Measurements from ENCODE around the gene ZNF724. TPM values are rescaled to one million over a fixed set of nuclear protein-coding genes. Genes with fewer than 3 reads are reported as not detected.
"Not testable (repeated sequence)": the region's sequence is repeated elsewhere in the genome, so short reads cannot be mapped to it uniquely, and the experiment has no call there.

Gene ZNF724
- total RNA-seq, 1 donor from 2014 or later = 0.79 TPM

DNA sequence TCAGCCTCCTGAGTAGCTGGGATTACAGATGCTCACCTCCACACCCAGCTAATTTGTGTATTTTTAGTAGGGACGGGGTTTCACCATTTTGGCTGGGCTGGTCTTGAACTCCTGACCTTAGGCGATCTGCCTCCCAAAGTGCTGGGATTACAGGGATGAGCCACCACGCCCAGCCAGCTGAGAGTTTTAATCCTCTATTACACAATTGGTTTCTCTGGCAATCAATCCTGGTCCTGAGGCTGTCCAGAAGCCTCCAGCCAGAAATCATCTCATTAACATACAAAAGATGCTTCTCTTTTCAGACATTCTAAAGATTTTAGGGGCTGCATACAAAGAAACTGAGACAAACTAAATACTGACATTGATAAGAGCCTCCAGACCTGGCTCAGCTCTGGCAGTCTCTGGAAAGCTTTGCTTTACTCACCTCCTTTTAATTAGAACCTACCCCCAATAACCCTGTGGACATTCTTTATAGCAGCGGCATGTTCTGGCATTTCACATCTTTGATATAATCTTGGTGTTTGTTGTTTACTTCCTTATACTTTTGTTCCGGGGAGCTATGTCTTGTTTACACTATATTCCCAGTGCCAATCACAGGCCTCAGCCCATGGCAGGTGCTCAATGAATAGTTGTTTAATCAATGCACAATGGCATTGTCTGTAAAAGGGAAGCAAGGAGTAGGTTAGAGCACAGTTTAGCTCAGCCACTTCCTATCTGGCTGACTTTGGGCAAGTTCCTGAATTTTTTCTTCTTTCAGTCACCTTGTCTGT lies 4.1 kb upstream of the ZNF724 start:
- H3K4me3 ChIP-seq (ENCODE audit: low read depth, low read length) = no peak overlapping the region
- H3K27me3 ChIP-seq (ENCODE audit: control insufficient read depth, insufficient read depth, low read length) = no peaks in the 10 kb centered on the region
- no peaks in the 10 kb centered on the region for H3K36me3 ChIP-seq (ENCODE audit: control insufficient read depth, insufficient read depth, low read length)
- no peak for TF ChIP-seq CTCF (IDR thresholded peaks at IDR 0.05; ENCODE audit: insufficient read depth, low read length, severe bottlenecking)
- FAIRE-seq (no peak), DNase-seq (ENCODE audit: low read depth) (no peak)

DNA sequence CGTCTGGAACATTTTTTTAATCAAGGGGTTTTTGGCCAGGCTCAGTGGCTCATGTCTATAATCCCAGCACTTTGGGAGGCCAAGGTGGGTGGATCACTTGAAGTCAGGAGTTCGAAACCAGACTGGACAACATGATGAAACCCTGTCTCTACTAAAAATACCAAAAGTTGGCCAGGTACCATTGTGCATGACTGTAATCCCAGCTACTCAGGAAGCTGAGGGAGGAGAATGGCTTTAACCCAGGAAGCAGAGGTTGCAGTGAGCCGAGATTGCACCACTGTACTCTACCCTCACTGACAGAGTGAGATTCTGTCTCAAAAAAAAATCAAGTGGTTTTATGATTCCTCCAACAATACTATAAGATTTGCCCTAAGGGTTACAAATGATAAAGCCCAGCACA lies 3.1 kb upstream of the ZNF724 start:
- FAIRE-seq; H3K27me3 ChIP-seq (ENCODE audit: control insufficient read depth, insufficient read depth, low read length); DNase-seq (ENCODE audit: low read depth); H3K4me3 ChIP-seq (ENCODE audit: low read depth, low read length); H3K36me3 ChIP-seq (ENCODE audit: control insufficient read depth, insufficient read depth, low read length): not testable (repeated sequence)

GRCh38 chr19:23241419-23241818 lies 8.8 kb downstream of the ZNF724 start:
- Histone ChIP-seq H3K27me3 (ENCODE audit: control insufficient read depth, insufficient read depth, low read length) (no peaks in the 10 kb centered on the region), H3K36me3 (ENCODE audit: control insufficient read depth, insufficient read depth, low read length) (no peaks in the 10 kb centered on the region), H3K4me3 (ENCODE audit: low read depth, low read length) (no peak overlapping the region)
- no peak for DNase-seq (ENCODE audit: low read depth)
- no peak for TF ChIP-seq CTCF (IDR thresholded peaks at IDR 0.05; ENCODE audit: insufficient read depth, low read length, severe bottlenecking)
- no peak for FAIRE-seq

DNA sequence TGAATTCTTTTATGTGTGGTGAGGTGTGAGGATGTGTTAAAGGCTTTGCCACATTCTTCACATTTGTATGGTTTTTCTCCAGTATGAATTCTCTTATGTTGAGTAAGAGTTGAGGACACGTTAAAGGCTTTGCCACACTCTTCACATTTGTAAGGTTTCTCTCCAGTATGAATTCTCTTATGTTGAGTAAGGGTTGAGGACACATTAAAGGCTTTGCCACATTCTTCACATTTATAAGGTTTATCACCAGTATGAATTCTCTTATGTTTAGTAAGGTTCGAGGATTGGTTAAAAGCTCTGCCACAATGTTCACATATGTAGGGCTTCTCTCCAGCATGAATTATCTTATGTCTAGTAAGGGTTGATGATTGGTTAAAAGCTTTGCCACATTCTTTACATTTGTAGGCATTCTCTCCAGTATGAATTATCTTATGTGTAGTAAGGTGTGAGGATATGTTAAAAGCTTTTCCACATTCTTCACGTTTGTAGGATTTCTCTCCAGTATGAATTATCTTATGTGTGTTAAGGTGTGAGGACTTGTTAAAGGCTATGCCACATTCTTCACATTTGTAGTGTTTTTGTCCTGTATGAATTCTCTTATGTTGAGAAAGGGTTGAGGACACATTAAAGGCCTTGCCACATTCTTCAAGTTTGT lies 27.1 kb downstream of the ZNF724 start:
- Histone ChIP-seq H3K27me3 (ENCODE audit: control insufficient read depth, insufficient read depth, low read length) (no peaks in the 10 kb centered on the region), H3K4me3 (ENCODE audit: low read depth, low read length) (no peak overlapping the region), H3K36me3 (ENCODE audit: control insufficient read depth, insufficient read depth, low read length) (no peaks in the 10 kb centered on the region)
- FAIRE-seq = no peak
- TF ChIP-seq CTCF (IDR thresholded peaks at IDR 0.05; ENCODE audit: insufficient read depth, low read length, severe bottlenecking) = no peak
- no peak for DNase-seq (ENCODE audit: low read depth)

DNA sequence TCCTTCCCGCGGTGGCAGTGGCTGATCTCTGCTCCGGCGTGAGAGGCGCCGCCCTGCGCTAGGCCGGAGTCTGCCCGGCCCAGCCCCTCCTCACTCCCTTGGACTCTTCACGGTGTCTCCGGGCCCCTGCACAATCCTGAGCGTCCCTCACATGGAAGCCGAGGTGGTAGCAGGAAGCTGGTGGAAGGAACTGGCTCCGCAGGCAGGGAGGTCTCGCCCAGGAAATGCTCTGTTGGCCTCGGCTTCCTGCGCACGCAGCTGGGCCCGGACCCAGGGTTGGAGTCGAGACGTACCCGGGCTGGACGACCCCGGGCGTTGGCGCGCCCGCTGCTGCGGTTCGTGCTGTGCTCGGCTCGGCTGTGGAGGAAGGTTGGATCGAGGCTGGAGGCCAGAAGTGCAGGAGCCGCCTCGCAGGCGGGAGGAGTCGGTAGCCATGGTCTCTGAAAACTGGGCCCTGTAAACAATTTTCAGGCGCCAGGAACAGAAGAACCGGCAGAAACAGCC lies 46.3 kb downstream of the ZNF724 start:
- FAIRE-seq = no peak
- no peak overlapping the region for H3K4me3 ChIP-seq (ENCODE audit: low read depth, low read length)
- H3K27me3 ChIP-seq (ENCODE audit: control insufficient read depth, insufficient read depth, low read length) = no peaks in the 10 kb centered on the region
- TF ChIP-seq CTCF (IDR thresholded peaks at IDR 0.05; ENCODE audit: insufficient read depth, low read length, severe bottlenecking) = no peak
- no peaks in the 10 kb centered on the region for H3K36me3 ChIP-seq (ENCODE audit: control insufficient read depth, insufficient read depth, low read length)
- DNase-seq (ENCODE audit: low read depth) = no peak

DNA sequence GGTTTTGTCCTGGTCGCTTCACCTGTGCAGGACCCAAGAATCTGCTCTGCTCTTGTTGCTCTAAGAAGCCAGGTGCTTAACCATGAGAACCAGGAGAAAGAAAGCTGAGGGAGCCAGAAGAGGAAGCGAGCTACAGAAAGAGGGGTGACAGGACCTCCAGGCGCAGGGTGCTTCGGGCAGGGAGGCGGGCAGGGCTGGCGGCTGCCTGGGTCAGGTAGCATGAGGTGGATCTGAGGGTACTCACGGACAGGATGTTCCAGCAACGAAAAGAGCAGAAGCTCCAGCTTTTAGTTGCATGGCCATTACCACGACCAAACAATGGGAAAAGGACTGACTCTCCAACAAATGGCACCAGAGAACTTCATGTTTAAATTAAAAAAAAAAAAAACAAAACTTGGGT lies 59.9 kb downstream of the ZNF724 start:
- H3K4me3 ChIP-seq (ENCODE audit: low read depth, low read length) = no peak overlapping the region
- DNase-seq (ENCODE audit: low read depth) = no peak
- H3K27me3 ChIP-seq (ENCODE audit: control insufficient read depth, insufficient read depth, low read length) = no peaks in the 10 kb centered on the region
- no peak for FAIRE-seq
- no peaks in the 10 kb centered on the region for H3K36me3 ChIP-seq (ENCODE audit: control insufficient read depth, insufficient read depth, low read length)
- no peak for TF ChIP-seq CTCF (IDR thresholded peaks at IDR 0.05; ENCODE audit: insufficient read depth, low read length, severe bottlenecking)

Data from bronchial epithelial cell (primary cell).